Retinal pigment epithelial cell (primary cell): ENCODE measurements around the gene ENHO.

Experiments used
- DNase-seq: peaks from one replicate; pipeline ENCODE4 v3.0.0-alpha.2; 2010; ENCODE audit warnings: low read depth
- H3K4me3 ChIP-seq: 2 replicates; pipeline ENCODE4 v1.5.1; 2011; ENCODE audit warnings: mild to moderate bottlenecking, low read length, control low read depth, moderate library complexity
- CTCF ChIP-seq: conservative IDR thresholded peaks from 2 replicates; pipeline ENCODE4 v1.5.1; 2011; ENCODE audit warnings: low read depth, low read length, control low read depth, inconsistent platforms

The ENHO gene

GRCh38 chr9:34479431-34479866 is 43.3 kb downstream of the ENHO start:
- TF ChIP-seq CTCF = no peak
- H3K4me3 ChIP-seq = no peak overlapping the region
- no peak for DNase-seq

GRCh38 chr9:34477541-34477940 is 45.2 kb downstream of the ENHO start:
- DNase-seq = no peak
- H3K4me3 ChIP-seq = no peak overlapping the region
- no peak for TF ChIP-seq CTCF

- DNase-seq = no peak
- TF ChIP-seq CTCF = no peak
- no peak overlapping the region for H3K4me3 ChIP-seq
Measured at GRCh38 chr9:34475097-34475496, 47.7 kb downstream of the ENHO start.
